Heart right ventricle (tissue), 16 donors: ENCODE measurements around the gene NRP2. TPM values are rescaled to one million over a fixed set of nuclear protein-coding genes. Genes with fewer than 3 reads are reported as not detected.
A peak's percentile ranks its signal among the peaks of the same experiment; 100 is the strongest.

Experiments
- ATAC-seq, 8 donors: fragments of 200-7000 bp; cut with Tn5 transposase; one replicate each; pipeline ENCODE4 v1.9.1; 2020; ENCODE audit warnings: mild to moderate bottlenecking in 8 of 8, moderate library complexity in 8 of 8, moderate number of reproducible peaks in 1 of 8
- DNase-seq, 2 donors: peaks; one replicate each; pipeline ENCODE4 v3.0.0-alpha.2; 2020
- H3K27ac ChIP-seq, 10 donors: fragments of 200-600 bp; sonication (generic) in 2 of 10; one replicate each; pipeline versions ENCODE4 v1.5.0 to v1.8.0; 2020 to 2022; ENCODE audit warnings: mild to moderate bottlenecking in 3 of 10
- H3K27me3 ChIP-seq, 7 donors: fragments of 200-600 bp; one replicate each; pipeline ENCODE4 v1.8.0; 2021 to 2022; ENCODE audit warnings: mild to moderate bottlenecking in 2 of 7
- H3K36me3 ChIP-seq, 9 donors: fragments of 200-600 bp; sonication (generic) in 1 of 9; one replicate each; pipeline versions ENCODE4 v1.5.0 to v1.8.0; 2020 to 2022; ENCODE audit warnings: mild to moderate bottlenecking in 2 of 9
- H3K4me1 ChIP-seq, 9 donors: fragments of 200-600 bp; sonication (generic) in 1 of 9; one replicate each; pipeline versions ENCODE4 v1.5.0 to v1.8.0; 2020 to 2022; ENCODE audit warnings: mild to moderate bottlenecking in 4 of 9
- H3K4me3 ChIP-seq, 10 donors: fragments of 200-600 bp; sonication (generic) in 2 of 10; one replicate each; pipeline versions ENCODE4 v1.5.0 to v1.8.0; 2020 to 2022; ENCODE audit warnings: mild to moderate bottlenecking in 7 of 10, moderate library complexity in 2 of 10
- H3K9me3 ChIP-seq, 11 donors: fragments of 200-600 bp in 10 of 11; sonication (generic) in 2 of 11; one replicate each; pipeline versions ENCODE4 v1.5.0 to v1.8.0; 2013 to 2022; ENCODE audit warnings: mild to moderate bottlenecking in 2 of 11, control low read depth in 1 of 11, moderate library complexity in 1 of 11
- CTCF ChIP-seq, 9 donors: fragments of 200-600 bp; sonication (generic) in 2 of 9; IDR thresholded peaks; one replicate each; pipeline versions ENCODE4 v1.5.0 to v1.8.0; 2021 to 2022; ENCODE audit warnings: antibody characterized with exemption in 9 of 9, mild to moderate bottlenecking in 5 of 9, moderate library complexity in 1 of 9
- WGBS, 2 donors: extraction: QIAGEN DNeasy Blood & Tissue Kit; methylation state at CpG; one replicate each; pipeline ENCODE4 v1.1.7; 2013; ENCODE audit warnings: inconsistent platforms in 1 of 2; 5-methylcytosine and 5-hydroxymethylcytosine counted together
- intact Hi-C, 10 donors: fragments of 100-400 bp; cut with DNase I; formaldehyde crosslinking; loops; one replicate each; pipeline versions ENCODE4 v1.11.1 to v1.14.2; 2022
- polyA plus RNA-seq, 2 donors: library from polyadenylated mRNA; stranded (reverse); fragments of 200-250 nt; gene quantifications; one replicate each; pipeline ENCODE4 v1.2.3, GENCODE V29; 2013
- total RNA-seq, 10 donors: library from RNA; stranded (reverse); fragmentation: NEBNext Ultra II Directional in 3 of 10; extraction: Animal tissue kit (Norgen Biotek cat#: 25700) in 3 of 10; gene quantifications; one replicate each; pipeline versions ENCODE4 v1.2.1 to v1.2.4, GENCODE V29; 2021 to 2023
- donor health status: Arrhythmogenic right ventricular cardiomyopathy.
- donor health status: ischemic (EF 13 %, LVEDD 7.1; RV severe dilation, severe dysfunction).
- donor health status: healthy with polysubstance abuse.
- donor health status: DM: no; HTN: yes; CAD: no.
- donor health status: DM: no; HTN: no; CAD: no.
- donor health status: ischemic (EF 25% LVEDD 6.9; RV normal size, moderate dysfunction).
- donor health status: ischemic (EF 25% LVEDD 5.7; RV mildly dilated, moderate dysfunction).
- donor health status: healthy.
- donor health status: DM: yes; HTN: yes; CAD: no.
- donor health status: Ischemic cardiomyopathy.
- donor health status: ischemic (EF 35%, LVEDD 5.7; RV mildly dilated, moderate dysfunction).
- donor health status: nonischemic (EF 11% LVEDD 7.7; RV severe dilation, severe dysfunction).
- donor health status: DM: yes; HTN: yes; CAD: no.
- donor health status: PGD.
- donor health status: ischemic (EF 29% LVEDD 5.4; RV normal size, mild dysfunction).
- donor health status: nonischemic (EF 23%, LVEDD 6.1; RV moderate dilation, normal function).

Gene NRP2
- total and polyA plus RNA-seq, 12 donors: 2.5 to 29.4 (median 8.6) TPM

DNA sequence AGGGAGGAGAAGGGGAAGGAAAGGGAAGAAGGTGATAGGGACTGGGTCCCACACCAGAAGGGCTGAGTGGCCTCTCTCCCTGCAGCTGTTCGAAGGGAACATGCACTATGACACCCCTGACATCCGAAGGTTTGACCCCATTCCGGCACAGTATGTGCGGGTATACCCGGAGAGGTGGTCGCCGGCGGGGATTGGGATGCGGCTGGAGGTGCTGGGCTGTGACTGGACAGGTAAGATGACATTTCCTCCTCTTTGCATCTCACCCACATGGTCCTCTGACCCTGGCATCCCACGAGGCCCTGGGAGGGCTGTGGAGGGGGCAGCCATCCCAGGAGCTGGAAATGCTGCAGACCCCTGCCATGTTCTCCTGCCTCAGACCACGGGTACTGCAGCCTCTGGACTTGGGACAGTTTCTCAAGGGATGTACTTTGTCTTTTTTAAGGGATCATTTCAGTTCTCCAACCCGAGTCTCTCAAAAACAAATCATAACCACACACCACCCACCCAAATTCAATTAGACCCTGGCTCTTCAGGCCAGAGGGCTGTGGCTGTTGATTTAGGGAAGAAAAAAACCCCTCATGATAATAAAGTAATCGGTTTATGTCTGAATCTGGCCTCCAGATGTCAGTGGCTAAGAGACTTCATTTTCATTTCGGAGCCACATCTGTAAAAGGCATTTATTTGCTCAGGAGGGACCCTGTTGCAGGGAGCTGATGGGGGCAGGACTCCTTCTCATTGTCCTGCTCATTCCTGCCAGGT is 63.5 kb downstream of the NRP2 start:
- DNase-seq (no peak), ATAC-seq (no peak)
- no peaks in the 10 kb centered on the region for H3K9me3 ChIP-seq
- H3K36me3 ChIP-seq: peaks cover 0 to 95% (median 0%) of the 10 kb centered on the region in 9 donors
- no peaks in the 10 kb centered on the region for H3K4me1 ChIP-seq
- 93 to 95% methylated on average over 14 of the region's 14 CpGs for WGBS, 2 donors
- no peak for TF ChIP-seq CTCF (IDR thresholded peaks at IDR 0.05)
- intact Hi-C loops: no loop called here
- H3K27me3 ChIP-seq: no peaks in the 10 kb centered on the region
- H3K27ac ChIP-seq: no peak overlapping the region
- no peak overlapping the region for H3K4me3 ChIP-seq

GRCh38 chr2:205746420-205746785 is 64.1 kb downstream of the NRP2 start:
- ATAC-seq: peak in 1 of 8 donors; percentile 34
- Histone ChIP-seq H3K27ac (no peak overlapping the region), H3K4me1 (no peaks in the 10 kb centered on the region), H3K9me3 (no peaks in the 10 kb centered on the region), H3K27me3 (no peaks in the 10 kb centered on the region), H3K4me3 (no peak overlapping the region), H3K36me3 (peaks cover 0 to 93% (median 0%) of the 10 kb centered on the region in 9 donors)
- no peak for TF ChIP-seq CTCF (IDR thresholded peaks at IDR 0.05)
- DNase-seq: no peak
- intact Hi-C loops: no loop called here
- 86 to 90% methylated on average over 7 of the region's 7 CpGs for WGBS, 2 donors

DNA sequence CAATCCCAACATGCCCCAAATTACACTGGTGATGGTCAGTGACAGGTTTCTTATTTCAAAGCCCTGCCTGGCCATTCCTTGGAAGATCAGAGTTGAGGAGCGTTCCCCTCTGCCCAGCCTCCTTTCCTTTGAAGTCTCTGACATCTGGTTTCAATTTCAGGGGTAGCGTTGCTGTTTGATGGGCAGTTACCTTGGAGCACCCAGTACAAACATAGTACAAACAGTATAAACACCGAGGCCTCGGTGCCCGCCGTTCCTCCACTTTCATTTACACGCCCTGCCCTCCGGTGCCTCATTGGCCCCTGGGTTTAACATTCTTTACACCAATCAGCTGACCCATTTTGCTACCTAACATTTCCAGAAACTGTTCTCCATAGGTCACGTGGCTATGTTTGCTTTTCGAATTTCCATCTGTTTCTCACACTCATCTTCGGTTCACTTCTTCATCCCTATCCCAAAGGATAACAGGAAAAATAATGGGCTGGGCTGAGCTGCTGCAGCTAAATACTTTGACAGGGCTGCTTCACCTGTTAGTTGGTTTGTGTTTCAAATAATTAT is 65.6 kb downstream of the NRP2 start:
- WGBS, 2 donors: 89 to 92% methylated on average over 11 of the region's 11 CpGs
- Histone ChIP-seq H3K4me1 (no peaks in the 10 kb centered on the region), H3K9me3 (no peaks in the 10 kb centered on the region), H3K36me3 (peaks cover 0 to 91% (median 0%) of the 10 kb centered on the region in 9 donors), H3K27me3 (no peaks in the 10 kb centered on the region), H3K27ac (no peak overlapping the region), H3K4me3 (no peak overlapping the region)
- TF ChIP-seq CTCF (IDR thresholded peaks at IDR 0.05): no peak
- intact Hi-C loops: no loop called here
- ATAC-seq (no peak), DNase-seq (no peak)

DNA sequence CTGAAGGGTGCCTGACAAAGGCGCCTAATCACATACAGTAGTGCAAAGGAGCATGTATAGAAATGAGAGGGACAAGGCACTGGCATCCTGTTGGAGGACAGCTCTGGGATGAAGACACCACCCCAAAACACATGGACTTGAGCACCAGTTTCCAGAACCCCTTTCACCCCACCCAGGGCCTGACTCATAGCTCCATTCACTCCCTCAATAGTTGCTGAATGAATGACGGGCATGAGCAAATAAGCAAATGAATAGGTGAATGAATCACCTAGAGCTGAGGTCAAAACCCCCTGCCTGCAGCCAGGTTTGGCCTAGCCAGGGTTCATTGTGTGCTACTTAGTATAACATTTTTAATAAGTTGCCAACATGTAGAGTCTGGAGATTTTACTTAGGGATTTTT is 66.3 kb downstream of the NRP2 start:
- H3K4me1 ChIP-seq: peaks cover 0 to 1% (median 0%) of the 10 kb centered on the region in 9 donors
- no peaks in the 10 kb centered on the region for H3K9me3 ChIP-seq
- ATAC-seq: no peak
- TF ChIP-seq CTCF (IDR thresholded peaks at IDR 0.05): no peak
- 94 to 95% methylated on average over 2 of the region's 2 CpGs for whole genome bisulfite sequencing, 2 donors
- no peak overlapping the region for H3K4me3 ChIP-seq
- no peaks in the 10 kb centered on the region for H3K27me3 ChIP-seq
- H3K27ac ChIP-seq: no peak overlapping the region
- H3K36me3 ChIP-seq: peaks cover 0 to 91% (median 0%) of the 10 kb centered on the region in 9 donors
- no peak for DNase-seq
- intact Hi-C loops: no loop called here
